Measurements from ENCODE around the gene CAPN11.

- TF ChIP-seq CTCF (IDR thresholded peaks at IDR 0.05), result no peak
- no peak for TF ChIP-seq POLR2A (IDR thresholded peaks at IDR 0.05)
Measured at GRCh38 chr6:44149369-44150012, 9.1 kb upstream of the CAPN11 start.

Data from vagina (tissue), 2 donors.